Activated CD4-positive, alpha-beta T cell treated with anti-CD3 and anti-CD28 coated beads, Interleukin-2, amount 50 U/mL, for 16 hours (primary cell): ENCODE results near the gene UNC45B.
A peak's percentile ranks its signal among the peaks of the same experiment; 100 is the strongest.
"Not testable (repeated sequence)": the region's sequence is repeated elsewhere in the genome, so short reads cannot be mapped to it uniquely, and the experiment has no call there.

Source experiments
- DNase-seq: peaks from one replicate; pipeline ENCODE4 v3.0.0-alpha.2; 2020

Gene UNC45B

DNA sequence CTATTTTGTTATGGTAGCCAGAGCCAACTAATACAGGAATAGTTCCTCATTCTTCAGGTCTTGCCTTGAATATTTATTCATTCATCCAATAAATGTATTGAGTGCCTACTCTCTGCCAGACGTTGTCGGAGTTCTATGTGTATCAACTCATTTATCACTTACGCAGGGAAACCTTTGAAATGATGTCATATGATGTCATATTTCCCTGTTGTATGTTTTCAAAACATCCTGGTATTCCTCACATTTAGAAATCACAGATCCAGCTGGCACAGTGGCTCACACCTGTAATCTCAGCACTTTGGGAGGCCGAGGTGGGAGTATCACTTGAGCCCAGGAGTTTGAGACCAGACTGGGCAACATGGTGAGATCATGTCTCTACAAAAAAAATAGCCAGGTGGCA, 2.8 kb upstream of the UNC45B start:
- no peak for DNase-seq

DNA sequence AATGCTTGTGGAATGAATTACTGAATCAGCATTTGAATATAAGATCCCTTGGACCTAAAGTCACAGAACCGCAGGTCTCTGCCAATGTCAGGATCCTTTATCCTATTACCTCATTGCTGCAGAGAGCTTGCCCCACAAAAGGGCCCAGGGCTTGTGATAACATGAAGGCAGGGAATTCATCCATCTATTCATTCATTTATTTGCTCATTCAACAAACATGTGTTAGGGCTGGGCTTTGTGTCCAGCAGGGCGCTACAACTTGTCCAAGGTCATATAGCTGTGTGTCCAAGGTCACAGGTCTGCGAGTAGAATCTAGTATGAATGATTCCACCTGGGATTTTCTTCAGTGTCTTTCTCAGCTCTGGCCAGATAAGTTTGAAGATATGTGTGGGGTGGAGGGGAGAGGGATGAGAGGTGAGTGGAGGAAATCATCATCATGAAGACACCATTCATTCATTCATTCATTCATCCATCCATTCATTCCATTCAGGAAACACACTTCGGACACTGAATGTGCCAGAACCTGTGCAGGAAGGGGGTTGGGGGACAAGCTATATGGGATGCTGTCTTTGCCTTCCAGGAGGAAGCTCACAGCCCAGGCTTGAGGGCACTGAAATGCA, 1.3 kb upstream of the UNC45B start:
- DNase-seq: no peak

DNA sequence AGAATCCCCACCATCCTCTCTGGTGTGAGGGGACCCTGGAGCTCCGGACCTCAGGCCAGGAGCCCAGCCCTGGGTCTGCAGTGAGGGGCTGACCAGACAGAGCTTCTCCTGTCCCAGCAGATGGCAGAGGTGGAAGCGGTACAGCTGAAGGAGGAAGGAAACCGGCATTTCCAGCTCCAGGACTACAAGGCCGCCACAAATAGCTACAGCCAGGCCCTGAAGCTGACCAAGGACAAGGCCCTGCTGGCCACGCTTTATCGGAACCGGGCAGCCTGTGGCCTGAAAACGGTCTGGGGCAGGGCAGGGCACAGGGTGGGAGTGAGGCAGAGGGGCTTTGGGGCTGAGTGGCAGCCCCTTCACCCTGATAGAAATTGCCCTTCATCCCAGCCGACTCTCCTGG, 527 bp downstream of the UNC45B start:
- DNase-seq: no peak

DNA sequence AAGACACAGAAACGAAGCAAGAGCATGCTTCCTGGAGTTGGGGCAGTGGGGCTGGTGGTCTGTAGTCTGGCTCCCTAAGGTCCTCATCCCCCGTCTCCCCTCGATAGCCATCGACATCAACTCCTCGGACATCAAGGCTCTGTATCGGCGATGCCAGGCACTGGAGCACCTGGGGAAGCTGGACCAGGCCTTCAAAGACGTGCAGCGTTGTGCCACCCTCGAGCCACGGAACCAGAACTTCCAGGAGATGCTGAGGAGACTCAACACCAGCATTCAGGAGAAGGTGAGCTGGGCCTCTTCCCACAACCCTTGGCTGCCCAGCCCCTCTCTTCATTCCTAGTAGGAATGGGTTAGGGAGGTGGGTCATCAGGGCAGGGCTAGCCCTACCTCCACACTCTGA, 2.3 kb downstream of the UNC45B start:
- no peak for DNase-seq

DNA sequence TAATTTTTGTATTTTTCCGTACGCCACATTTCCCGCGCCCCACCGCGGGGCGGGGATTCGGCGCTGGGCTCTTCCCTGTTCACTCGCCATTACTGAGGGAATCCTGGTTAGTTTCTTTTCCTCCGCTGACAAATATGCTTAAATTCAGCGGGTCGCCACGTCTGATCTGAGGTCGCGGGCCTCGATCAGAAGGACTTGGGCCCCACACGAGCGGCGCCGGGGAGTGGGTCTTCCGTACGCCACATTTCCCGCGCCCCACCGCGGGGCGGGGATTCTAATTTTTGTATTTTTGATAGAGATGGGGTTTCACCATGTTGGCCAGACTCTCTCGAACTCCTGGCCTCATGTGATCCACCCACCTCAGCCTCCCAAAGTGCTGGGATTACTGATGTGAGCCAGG, 3.5 kb downstream of the UNC45B start:
- not testable (repeated sequence) for DNase-seq

DNA sequence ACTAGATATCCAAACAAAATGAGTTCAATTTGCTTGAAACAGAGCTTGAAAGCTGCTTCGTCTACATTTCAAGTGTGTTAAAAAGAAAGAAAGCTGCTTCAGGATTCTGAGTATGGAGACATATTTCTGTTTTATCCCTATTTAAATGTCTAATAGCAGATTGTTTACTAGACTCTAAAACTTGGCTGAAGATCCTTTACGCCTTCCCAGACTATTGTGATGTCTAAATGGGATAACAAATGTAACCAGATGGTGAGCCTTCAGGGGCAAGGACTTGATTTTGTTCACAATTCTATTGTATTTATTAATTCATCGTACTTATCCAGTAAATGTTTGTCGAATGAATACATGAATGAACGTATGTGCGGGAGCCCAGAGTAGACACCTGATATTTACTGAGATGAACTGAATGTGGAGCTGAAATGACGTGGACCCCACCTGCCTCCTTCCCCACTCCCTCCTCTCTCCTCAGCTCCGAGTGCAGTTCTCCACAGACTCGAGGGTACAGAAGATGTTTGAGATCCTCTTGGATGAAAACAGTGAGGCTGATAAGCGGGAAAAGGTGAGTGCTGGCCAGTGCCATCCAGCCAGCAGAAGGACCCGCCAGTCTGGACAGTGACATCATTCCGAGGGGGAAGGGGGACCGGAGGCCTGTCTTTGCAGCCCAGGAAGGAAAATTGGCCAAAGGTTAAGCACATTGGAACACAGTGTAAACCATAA, 5.0 kb downstream of the UNC45B start:
- no peak for DNase-seq

DNA sequence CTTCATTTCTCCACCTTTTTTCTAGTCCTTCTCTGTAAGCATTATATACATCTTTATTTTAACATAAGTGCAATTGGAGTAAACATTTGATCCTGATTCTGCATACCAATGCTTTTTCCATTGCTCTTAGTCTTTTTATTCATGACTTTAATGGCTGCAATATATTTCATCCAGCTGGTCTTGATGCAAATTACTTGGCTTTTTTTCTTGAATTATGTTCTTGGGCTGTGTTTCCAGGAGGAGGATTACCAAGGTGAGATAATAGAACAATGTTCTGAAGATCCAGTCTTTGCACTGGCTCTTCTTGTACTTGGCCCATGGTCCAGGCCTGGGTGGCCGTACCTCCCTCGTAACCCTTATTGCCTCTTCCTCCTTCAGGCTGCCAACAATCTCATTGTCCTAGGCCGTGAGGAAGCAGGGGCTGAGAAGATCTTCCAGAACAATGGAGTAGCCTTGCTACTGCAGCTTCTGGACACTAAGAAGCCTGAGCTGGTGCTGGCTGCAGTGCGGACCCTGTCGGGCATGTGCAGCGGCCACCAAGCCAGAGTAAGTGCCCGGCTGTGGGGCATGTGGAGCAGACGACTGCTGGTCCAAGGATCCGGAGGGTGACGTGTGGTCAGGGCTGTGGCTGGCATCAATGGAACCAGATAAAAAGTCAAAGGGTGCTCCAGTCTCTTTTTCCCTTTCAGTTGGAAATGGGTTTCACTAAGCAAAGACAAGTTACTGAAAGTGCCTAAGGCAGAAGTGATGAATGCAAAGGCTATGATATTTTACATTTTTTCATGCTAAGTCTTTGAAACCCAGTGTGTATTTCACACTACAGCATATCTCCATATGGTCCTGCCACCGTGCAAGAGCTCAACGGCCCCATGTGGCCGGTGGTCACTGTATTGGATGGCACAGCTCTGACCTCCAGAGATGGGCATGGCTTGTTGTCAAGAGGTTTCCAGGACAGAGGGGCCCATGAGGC, 6.9 kb downstream of the UNC45B start:
- DNase-seq: no peak

DNA sequence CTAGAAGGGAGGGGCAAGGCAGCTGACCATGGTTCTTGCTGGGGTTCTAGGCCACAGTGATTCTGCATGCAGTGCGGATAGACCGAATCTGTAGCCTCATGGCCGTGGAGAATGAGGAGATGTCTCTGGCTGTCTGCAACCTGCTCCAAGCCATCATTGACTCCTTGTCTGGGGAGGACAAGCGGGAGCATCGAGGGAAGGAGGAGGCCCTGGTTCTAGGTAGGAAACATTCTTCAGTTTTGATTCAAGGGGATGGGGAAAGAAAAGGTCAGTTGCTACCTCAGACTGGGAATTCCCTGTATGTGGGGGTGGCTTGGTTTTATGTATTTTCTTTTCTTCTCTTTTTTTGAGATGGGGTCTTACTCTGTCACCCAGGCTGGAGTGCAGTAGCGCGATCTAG, 7.6 kb downstream of the UNC45B start:
- DNase-seq: no peak

DNA sequence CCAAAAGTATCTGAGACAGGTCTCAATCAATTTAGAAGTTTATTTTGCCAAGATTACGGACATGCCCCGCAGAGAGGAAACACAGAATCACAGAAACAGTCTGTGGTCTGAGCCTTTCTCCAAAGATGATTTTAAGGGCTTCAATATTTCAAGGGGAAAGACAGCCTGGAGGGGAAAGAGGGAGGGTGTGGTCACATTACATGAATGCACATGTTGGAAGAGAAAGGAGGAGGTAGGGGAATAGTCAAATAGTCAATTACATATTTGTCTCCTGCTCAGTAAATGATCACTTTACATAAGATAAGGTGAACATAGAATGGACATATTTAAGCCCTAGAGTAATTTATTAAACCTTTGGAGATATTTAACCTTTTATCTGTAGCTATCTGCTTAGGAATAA, 12.3 kb downstream of the UNC45B start:
- no peak for DNase-seq

DNA sequence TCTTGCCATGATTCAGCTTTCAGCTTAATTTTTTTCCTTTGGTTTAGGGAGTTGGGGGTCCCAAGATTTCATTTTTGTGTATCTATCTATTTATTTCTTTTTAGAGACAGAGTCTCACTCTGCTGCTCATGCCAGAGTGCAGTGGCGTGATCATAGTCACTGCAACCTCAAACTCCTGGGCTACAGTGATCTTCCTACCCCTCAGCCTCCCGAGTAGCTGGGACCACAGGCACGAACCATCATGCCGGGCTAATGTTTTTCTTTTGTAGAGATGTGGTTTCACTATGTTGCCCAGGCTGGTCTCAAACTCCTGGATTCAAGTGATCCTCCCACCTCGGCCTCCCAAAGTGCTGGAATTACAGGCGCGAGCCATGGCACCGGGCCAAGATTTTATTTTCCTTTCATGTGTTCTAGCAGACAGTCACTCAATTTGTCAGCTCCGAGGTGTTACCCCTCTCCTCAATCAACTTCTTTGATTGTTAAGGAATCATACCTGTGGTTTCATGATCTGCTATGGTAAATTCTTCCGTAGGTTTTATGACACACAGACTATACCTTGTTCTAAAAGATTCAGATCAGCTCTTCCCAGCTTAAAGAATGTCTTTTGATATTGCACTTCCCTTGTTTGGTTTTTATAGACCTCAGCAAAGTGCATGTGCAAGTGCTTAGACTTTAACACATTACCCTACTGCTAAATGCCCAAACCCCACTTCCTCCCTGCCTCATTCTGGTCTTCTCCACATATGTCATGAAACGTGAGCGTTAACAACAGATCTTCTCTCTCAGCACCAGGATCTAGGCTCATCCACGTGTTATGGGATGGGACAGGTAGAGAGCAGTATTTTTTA, 13.0 kb downstream of the UNC45B start:
- peak; percentile 20 for DNase-seq

DNA sequence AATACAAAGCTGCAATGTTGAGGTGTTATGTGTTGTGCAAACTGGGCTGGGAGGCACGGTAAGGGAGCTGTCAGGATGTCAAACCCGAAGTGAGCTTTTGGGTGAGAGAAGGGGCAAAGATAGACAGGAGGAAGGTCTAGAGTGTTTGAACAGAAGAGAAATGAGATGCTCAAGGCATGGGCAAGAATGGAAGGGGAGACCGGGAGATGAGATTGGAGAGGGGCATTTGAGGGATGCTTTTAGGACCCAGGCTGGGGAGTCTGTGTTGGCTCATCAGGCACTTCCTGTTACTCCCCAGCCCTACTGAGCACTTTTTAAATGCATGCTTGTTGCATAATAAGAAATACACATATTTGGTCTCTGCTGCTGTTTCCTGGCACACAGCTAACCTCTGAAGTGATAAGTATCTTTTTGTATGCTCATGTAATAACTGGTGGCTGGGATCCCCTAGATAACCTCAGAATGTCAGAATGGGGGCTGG, 13.7 kb downstream of the UNC45B start:
- DNase-seq: peak; percentile 24

DNA sequence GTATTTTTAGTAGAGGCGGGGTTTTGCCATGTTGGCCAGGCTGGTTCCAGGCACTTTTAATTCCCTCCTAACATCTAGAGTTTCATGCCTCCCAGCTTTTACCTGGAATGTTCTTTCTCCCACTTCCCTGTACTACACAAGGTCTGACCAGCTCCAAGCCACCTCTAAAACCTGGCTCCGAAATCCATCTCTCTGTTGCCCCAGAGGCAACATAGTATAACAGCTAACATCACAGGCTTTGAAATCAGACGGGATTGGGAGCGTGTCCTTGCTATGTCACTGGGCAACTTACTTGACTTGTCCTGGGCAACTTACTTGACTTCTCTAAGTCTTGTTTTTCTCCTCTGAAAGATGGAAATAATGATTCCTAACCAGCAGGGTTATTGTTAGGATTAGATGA, 15.1 kb downstream of the UNC45B start:
- DNase-seq: no peak

DNA sequence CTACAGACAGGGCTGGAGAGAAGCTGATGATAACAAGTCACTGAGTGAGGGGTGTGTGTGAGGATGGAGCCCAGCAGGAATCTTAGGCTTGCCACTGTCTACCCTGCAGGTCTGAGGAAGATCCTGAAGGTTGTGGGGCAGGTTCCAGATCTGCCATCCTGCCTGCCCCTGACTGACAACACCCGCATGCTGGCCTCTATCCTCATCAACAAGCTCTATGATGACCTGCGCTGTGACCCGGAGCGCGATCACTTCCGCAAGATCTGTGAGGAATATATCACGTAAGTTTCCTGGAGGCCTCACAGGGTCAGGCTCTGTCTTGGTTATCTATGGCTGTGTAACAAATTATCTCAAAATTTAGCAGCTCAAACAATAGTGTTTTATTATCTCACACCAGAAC, 16.3 kb downstream of the UNC45B start:
- no peak for DNase-seq

DNA sequence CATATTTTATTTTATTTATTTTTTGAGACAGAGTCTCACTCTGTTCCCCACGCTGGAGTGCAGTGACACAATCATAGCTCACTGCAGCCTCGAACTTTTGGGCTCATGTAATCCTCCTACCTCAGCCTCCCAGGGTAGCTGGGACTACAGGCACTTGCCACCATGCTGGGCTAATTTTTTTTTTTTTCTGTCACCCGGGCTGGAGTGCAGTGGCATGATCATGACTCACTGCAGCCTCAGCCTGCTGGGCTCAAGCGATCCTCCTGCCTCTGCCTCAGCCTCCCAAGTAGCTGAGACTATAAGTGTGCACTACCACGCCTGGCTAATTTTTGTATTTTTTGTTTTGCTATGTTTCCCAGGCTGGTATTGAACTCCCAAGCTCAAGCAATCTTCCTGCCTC, 17.1 kb downstream of the UNC45B start:
- no peak for DNase-seq

DNA sequence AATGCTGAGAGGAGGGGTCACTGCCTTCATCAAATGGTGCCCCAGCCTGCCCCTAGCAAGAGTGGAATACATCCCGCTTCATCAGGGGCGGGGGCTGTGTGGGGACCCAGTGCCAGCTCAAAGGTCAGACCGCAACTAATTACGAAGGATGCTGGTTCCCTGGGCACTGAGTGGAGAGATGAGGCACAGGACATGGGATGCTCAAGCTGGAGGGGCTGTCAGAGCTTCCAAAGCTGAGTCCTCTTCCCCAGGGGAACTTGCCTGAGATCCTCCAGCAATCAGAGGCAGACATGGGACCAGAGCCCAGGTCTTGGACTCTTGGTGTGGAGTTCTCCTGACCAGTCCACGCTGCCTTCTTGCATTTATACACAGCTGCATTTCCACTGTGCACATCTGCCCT, 18.9 kb downstream of the UNC45B start:
- no peak for DNase-seq

DNA sequence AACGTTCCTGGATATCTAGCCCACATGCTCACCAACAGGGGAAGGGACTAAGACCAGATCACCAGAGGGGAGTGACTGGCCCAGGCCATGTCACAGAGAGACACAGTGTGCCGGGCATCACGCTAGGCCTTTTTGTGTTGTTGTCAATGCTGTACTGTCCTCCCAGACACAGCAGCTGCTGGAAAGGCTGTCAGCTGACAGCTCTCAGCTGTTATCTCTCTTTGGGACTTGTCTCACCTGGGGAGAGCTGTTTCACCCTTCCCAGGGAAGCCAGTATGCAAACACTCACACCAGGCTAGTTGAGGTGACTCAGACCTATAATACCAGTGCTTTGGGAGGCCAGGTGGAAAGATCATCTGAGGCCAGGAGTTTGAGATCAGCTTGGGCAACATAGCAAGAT, 19.4 kb downstream of the UNC45B start:
- no peak for DNase-seq

DNA sequence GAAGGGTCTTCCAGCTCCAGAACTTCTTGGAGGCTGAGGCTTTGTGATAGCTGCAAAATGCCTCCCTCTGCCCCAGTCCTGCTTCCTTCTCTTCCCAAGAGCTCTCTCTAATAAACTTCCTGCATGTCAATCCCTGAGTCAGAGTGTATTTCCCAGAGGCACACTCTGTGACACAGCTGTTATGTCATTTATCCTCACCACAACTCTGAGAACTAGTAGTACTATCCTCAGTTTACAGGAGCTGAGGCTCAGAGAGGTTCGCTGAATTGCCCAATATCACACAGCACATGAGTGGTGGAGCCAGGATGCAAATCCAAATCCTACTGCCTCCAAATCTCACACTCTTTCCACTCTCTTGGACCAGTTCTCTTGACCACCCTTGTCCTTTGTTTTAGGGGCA, 20.0 kb downstream of the UNC45B start:
- DNase-seq: no peak

DNA sequence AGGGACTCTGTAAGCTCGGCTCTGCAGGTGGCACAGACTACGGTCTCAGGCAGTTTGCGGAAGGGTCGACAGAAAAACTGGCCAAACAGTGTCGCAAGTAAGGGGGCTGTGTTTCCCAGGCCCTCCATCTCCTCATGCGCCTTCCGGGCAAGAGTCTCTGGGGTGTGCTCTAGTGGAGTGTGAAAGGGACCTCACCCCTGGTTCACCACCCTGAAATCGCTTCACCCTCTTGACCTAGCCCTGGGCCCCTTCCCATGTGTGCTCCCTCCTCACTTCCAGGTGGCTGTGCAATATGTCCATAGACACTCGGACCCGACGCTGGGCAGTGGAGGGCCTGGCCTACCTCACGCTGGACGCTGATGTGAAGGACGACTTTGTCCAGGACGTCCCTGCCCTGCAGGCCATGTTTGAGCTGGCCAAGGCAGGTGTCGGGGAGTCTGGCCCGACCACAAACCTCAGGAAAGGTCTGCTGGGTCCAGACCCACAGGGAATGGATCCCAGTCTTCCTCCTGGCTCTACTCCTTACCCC, 22.3 kb downstream of the UNC45B start:
- DNase-seq: no peak

DNA sequence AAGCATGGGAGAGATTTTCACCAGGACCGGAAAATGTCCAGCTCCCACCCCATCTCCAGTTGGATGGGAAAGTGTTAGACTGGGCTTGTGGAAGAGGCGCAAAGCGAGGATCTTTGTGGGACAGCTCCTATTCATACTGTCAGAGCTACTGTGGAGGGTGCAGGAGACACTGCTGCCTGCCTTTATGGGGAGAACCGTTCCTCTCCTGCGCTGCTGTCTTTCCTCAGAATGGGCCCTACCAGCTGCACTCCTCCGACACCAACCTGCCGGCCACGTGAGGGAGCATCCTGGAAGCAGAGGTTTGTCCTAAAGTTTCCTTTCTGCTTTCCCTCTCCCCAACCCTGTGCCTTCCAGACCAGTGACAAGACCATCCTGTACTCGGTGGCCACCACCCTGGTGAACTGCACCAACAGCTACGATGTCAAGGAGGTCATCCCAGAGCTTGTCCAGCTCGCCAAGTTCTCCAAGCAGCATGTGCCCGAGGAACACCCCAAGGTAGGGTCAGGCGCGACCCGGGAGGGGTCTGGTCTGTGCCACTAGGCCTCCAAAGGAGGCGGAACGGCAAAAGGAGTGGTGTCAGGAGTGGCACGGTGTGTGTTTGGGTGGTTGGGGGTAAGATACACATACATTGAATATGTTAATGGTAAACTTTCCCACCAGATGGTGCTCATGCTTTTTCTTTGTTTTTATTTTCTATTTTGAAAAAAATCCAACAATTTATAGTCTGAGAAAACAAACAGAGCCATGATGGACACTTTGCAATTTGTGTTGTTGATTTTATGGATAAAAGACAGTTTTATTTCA, 23.6 kb downstream of the UNC45B start:
- peak; percentile 42 for DNase-seq

DNA sequence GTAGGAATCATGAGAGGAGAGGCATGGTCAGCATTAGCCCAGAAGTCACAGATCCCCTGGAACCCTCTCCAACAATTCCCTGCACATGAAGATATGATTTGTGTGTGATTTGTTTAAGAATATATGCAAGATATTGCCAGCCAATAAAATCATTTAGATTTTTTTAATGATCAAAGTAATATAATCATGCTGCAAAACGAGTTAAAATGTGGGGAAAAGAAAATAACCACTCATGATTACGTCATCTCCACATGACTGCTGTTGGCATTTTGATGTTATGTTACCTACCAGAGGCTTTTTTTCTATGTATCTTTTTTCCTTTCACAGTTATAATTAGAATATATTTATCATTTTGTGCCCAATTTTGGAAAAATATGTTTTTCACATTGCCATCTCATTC, 24.2 kb downstream of the UNC45B start:
- DNase-seq: no peak

DNA sequence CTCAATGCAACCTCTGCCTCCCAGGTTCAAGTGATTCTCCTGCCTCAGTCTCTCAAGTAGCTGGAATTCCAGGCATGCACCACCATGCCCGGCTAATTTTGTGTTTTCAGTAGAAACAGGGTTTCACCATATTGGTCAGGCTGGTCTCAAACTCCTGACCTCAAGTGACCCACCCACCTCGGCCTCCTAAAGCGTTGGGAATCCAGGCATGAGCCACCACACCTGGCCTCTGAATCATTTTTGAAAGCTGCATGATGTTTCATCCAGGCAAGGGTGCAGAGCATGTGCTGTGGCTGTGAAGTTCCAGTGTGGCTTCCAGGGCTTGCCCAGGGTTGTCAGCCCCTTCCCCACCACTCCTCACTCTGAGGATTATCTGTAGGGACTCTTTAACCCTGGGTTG, 24.7 kb downstream of the UNC45B start:
- DNase-seq: not testable (repeated sequence)
